ENCODE results near the gene VEGFD.

VEGFD gene

GRCh38 chrX:15384304-15384703 lies at the start of gene VEGFD:
TSS of gene VEGFD (minus strand) at chrX:15384413. CDS start at chrX:15383946, 467 bp downstream.
- no peak for DNase-seq

GRCh38 chrX:15430584-15430983 lies 46.4 kb upstream of the VEGFD start:
- DNase-seq: no peak

GRCh38 chrX:15430076-15430475 lies 45.9 kb upstream of the VEGFD start:
- DNase-seq: no peak

GRCh38 chrX:15425024-15425423 lies 40.8 kb upstream of the VEGFD start:
- no peak for DNase-seq

GRCh38 chrX:15418707-15419181 lies 34.5 kb upstream of the VEGFD start:
- DNase-seq: no peak

GRCh38 chrX:15418041-15418706 lies 34.0 kb upstream of the VEGFD start:
- DNase-seq: no peak

- DNase-seq: no peak
Observed at GRCh38 chrX:15416133-15416993, 32.1 kb upstream of the VEGFD start.

- DNase-seq: no peak
Observed at GRCh38 chrX:15413101-15413500, 28.9 kb upstream of the VEGFD start.

GRCh38 chrX:15410947-15411346 lies 26.7 kb upstream of the VEGFD start:
- DNase-seq: no peak

GRCh38 chrX:15410430-15410829 lies 26.2 kb upstream of the VEGFD start:
- no peak for DNase-seq

GRCh38 chrX:15405846-15406245 lies 21.6 kb upstream of the VEGFD start:
- no peak for DNase-seq

GRCh38 chrX:15404401-15405096 lies 20.3 kb upstream of the VEGFD start:
- no peak for DNase-seq

- no peak for DNase-seq
Observed at GRCh38 chrX:15401378-15401777, 17.2 kb upstream of the VEGFD start.

- no peak for DNase-seq
Observed at GRCh38 chrX:15399962-15400391, 15.8 kb upstream of the VEGFD start.

GRCh38 chrX:15398874-15399273 lies 14.7 kb upstream of the VEGFD start:
- no peak for DNase-seq

- no peak for DNase-seq
Observed at GRCh38 chrX:15395789-15396188, 11.6 kb upstream of the VEGFD start.

- DNase-seq: no peak
Observed at GRCh38 chrX:15391850-15392249, 7.6 kb upstream of the VEGFD start.

- DNase-seq: no peak
Observed at GRCh38 chrX:15382813-15383212, 1.4 kb downstream of the VEGFD start.

GRCh38 chrX:15376956-15377355 lies 7.3 kb downstream of the VEGFD start:
- no peak for DNase-seq

GRCh38 chrX:15373976-15374375 lies 10.2 kb downstream of the VEGFD start:
- no peak for DNase-seq

- DNase-seq: no peak
Observed at GRCh38 chrX:15366506-15367352, 17.5 kb downstream of the VEGFD start.

- no peak for DNase-seq
Observed at GRCh38 chrX:15359701-15360100, 24.5 kb downstream of the VEGFD start.

- DNase-seq: no peak
Observed at GRCh38 chrX:15358533-15358932, 25.7 kb downstream of the VEGFD start.

All from activated CD4-positive, alpha-beta T cell treated with anti-CD3 and anti-CD28 coated beads, Interleukin-2, amount 50 U/mL, for 1 hour (primary cell).